Ovary (tissue), 9 donors: ENCODE results near the gene PLEKHA5. TPM values are rescaled to one million over a fixed set of nuclear protein-coding genes. Genes with fewer than 3 reads are reported as not detected.

Experiments
- DNase-seq, 5 donors: peaks; one replicate each; pipeline ENCODE4 v3.0.0-alpha.2; 2019 to 2020
- H3K27ac ChIP-seq, 2 donors: fragments of 200-600 bp; one replicate each; pipeline versions ENCODE4 v1.5.1 to v1.8.0; 2019 to 2022
- H3K27me3 ChIP-seq: fragments of 200-600 bp; one replicate; pipeline ENCODE4 v1.8.0; 2022
- H3K36me3 ChIP-seq: fragments of 200-600 bp; sonication (generic); one replicate; pipeline ENCODE4 v1.5.1; 2019
- H3K4me1 ChIP-seq: one replicate; pipeline ENCODE4 v1.8.1; 2013; ENCODE audit warnings: mild to moderate bottlenecking, moderate library complexity; ENCODE audit not compliant: insufficient read depth
- H3K4me3 ChIP-seq: fragments of 200-600 bp; sonication (generic); one replicate; pipeline ENCODE4 v1.5.1; 2017
- H3K9me3 ChIP-seq, 2 donors: fragments of 200-600 bp in 1 of 2; sonication (generic) in 1 of 2; one replicate each; pipeline versions ENCODE4 v1.5.1 to v1.8.1; 2013 to 2019; ENCODE audit warnings: mild to moderate bottlenecking in 1 of 2, moderate library complexity in 1 of 2
- CTCF ChIP-seq, 3 donors: fragments of 450-650 bp in 2 of 3; fragments of 200-600 bp in 1 of 3; IDR thresholded peaks; one replicate each; pipeline versions ENCODE4 v1.5.1 to v1.8.0; 2016 to 2022; ENCODE audit warnings: antibody characterized with exemption in 3 of 3, mild to moderate bottlenecking in 1 of 3
- EP300 ChIP-seq: sonication (generic); formaldehyde crosslinking; IDR thresholded peaks from one replicate; pipeline ENCODE4 v1.6.1; 2017; ENCODE audit warnings: antibody characterized with exemption
- POLR2A ChIP-seq: fragments of 450-650 bp; IDR thresholded peaks from one replicate; pipeline ENCODE4 v1.6.1; 2017; ENCODE audit warnings: antibody characterized with exemption, mild to moderate bottlenecking, moderate library complexity
- WGBS, 3 donors: extraction: QIAGEN DNeasy Blood & Tissue Kit in 1 of 3; methylation state at CpG; one replicate each; pipeline versions ENCODE4 v1.1.5 to v1.1.7; 2013 to 2017; 5-methylcytosine and 5-hydroxymethylcytosine counted together
- intact Hi-C, 4 donors: fragments of 100-400 bp; cut with DNase I; formaldehyde crosslinking; loops; one replicate each; pipeline versions ENCODE4 v1.11.0 to v1.15.1; 2022 to 2023
- polyA plus RNA-seq, 2 donors: library from polyadenylated mRNA; stranded (reverse); fragments of 200-250 nt in 1 of 2; fragments of 350-450 nt in 1 of 2; fragmentation: Illumina TruSeq in 1 of 2; extraction: RNeasy Lipid Tissue Mini Kit (QIAGEN cat#74804) in 1 of 2; gene quantifications; one replicate each; pipeline ENCODE4 v1.2.3, GENCODE V29; 2013 to 2014
- total RNA-seq, 7 donors: library from RNA; depleted of rRNA in 2 of 7; stranded (reverse); fragments of >200 nt in 2 of 7; fragmentation: NEBNext Ultra II Directional in 3 of 7; extraction: Animal tissue kit (Norgen Biotek cat#: 25700) in 3 of 7; gene quantifications; one replicate each; pipeline versions ENCODE4 v1.1.0 to v1.2.4, GENCODE V29; 2016 to 2023
- donor health status: DM: no; HTN: no; CAD: no; lungs with moderate emphysema.
- donor health status: DM: no; HTN: no; CAD: no.
- donor health status: Bipolar disorder and iron deficiency.
- donor health status: DM: yes; HTN: yes; CAD: no.
- donor health status: DM: no; HTN: no; CAD: no.
- donor health status: DM: yes; HTN: yes; CAD: no.

The PLEKHA5 gene
- total and polyA plus RNA-seq, 9 donors = 32.2 to 65.6 (median 45.7) TPM

- no peaks in the 10 kb centered on the region for H3K27me3 ChIP-seq
- H3K27ac ChIP-seq = no peak overlapping the region
- H3K9me3 ChIP-seq = no peaks in the 10 kb centered on the region
- H3K36me3 ChIP-seq = no peaks in the 10 kb centered on the region
- no peak overlapping the region for H3K4me3 ChIP-seq
- DNase-seq = no peak
- peaks cover 8% of the 10 kb centered on the region for H3K4me1 ChIP-seq
- intact Hi-C loops = no loop called here
- TF ChIP-seq EP300 (no peak), CTCF (IDR thresholded peaks at IDR 0.05) (no peak)
These were observed 113.0 kb downstream of the PLEKHA5 start for GRCh38 chr12:19242581-19242980.

DNA sequence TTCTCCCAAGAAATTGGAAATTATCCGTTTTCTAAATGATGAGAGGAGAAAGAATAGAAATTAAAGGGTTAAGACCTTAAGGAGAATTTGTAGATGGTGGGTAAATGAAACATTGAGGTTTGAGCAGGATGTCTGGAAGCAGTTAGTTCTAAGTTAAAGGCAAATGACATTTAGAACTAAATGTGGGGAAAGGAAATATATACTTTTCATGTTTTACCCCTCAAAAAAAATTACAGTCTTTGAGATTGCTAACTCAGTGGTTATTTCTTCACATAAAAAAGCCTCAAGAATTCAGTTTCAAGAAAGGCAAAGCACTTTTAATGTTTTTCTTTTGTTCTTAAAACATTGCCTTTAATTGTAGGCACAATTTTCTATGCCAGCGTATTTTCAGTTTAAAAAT is 114.0 kb downstream of the PLEKHA5 start:
- 45 to 66% (median 51%) methylated on average over 2 of the region's 2 CpGs for WGBS, 3 donors
- H3K4me1 ChIP-seq = peaks cover 8% of the 10 kb centered on the region

DNA sequence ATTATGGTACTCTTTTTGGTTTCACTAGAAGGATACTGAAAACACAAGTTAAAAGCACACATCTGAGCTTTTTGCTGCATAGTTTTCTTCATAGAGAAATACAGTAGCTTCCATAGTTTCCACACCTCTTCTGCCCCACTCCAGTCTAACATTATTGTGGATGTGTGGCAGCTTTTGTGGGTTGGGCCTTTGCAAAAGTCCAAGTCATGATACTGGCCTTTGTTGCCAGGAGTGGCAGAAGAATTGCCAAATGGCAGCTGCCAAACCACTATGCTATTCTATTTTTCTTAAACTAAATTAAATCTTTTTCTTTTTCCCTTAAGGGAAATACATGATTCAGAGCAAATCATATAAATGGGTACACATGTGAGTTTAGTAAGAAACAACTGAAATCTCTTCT is 114.8 kb downstream of the PLEKHA5 start:
- intact Hi-C loops = loop anchor here in 1 of 4 donors (2.0 kb wide), 1 partner anchor 14 kb away; no protein-coding TSS in a partner anchor
- Histone ChIP-seq H3K27ac (no peak overlapping the region), H3K4me3 (no peak overlapping the region), H3K9me3 (no peaks in the 10 kb centered on the region), H3K4me1 (peaks cover 5% of the 10 kb centered on the region), H3K36me3 (no peaks in the 10 kb centered on the region), H3K27me3 (no peaks in the 10 kb centered on the region)
- no peak for TF ChIP-seq POLR2A
- no peak for TF ChIP-seq EP300
- no peak for TF ChIP-seq CTCF (IDR thresholded peaks at IDR 0.05)
- no peak for DNase-seq

More for the DNA sequence above, 114.0 kb downstream of the PLEKHA5 start:
- no peaks in the 10 kb centered on the region for H3K36me3 ChIP-seq
- H3K9me3 ChIP-seq = no peaks in the 10 kb centered on the region
- intact Hi-C loops = no loop called here
- no peak for DNase-seq
- no peak overlapping the region for H3K4me3 ChIP-seq
- TF ChIP-seq EP300 (no peak), POLR2A (no peak), CTCF (IDR thresholded peaks at IDR 0.05) (no peak)
- H3K27me3 ChIP-seq = no peaks in the 10 kb centered on the region
- H3K27ac ChIP-seq = no peak overlapping the region

GRCh38 chr12:19245106-19245505 is 115.6 kb downstream of the PLEKHA5 start:
- H3K27ac ChIP-seq = no peak overlapping the region
- peaks cover 5% of the 10 kb centered on the region for H3K4me1 ChIP-seq
- no peak for DNase-seq
- no peaks in the 10 kb centered on the region for H3K27me3 ChIP-seq
- WGBS, 3 donors = 92 to 96% (median 95%) methylated on average over 4 of the region's 4 CpGs
- no peaks in the 10 kb centered on the region for H3K9me3 ChIP-seq
- no peak overlapping the region for H3K4me3 ChIP-seq
- no peak for TF ChIP-seq EP300
- no peak for TF ChIP-seq POLR2A
- no peak for TF ChIP-seq CTCF (IDR thresholded peaks at IDR 0.05)
- intact Hi-C loops = loop anchor here in 1 of 4 donors (2.0 kb wide), 1 partner anchor 14 kb away; no protein-coding TSS in a partner anchor
- no peaks in the 10 kb centered on the region for H3K36me3 ChIP-seq
